Hepatocyte (in vitro differentiated cells): ENCODE results near the gene DNAH7. TPM values are rescaled to one million over a fixed set of nuclear protein-coding genes. Genes with fewer than 3 reads are reported as not detected.

Experiments used
- DNase-seq: peaks from one replicate; pipeline ENCODE4 v3.0.0-alpha.2; 2016; ENCODE audit warnings: low spot score
- H2AFZ ChIP-seq: fragments of 200-600 bp; sonication (generic); 2 replicates; pipeline ENCODE4 v1.6.0; 2016; ENCODE audit warnings: antibody characterized with exemption, mild to moderate bottlenecking
- H3K27ac ChIP-seq: fragments of 200-600 bp; sonication (generic); 2 replicates; pipeline ENCODE4 v1.5.1; 2016; ENCODE audit warnings: mild to moderate bottlenecking
- H3K27me3 ChIP-seq: fragments of 200-600 bp; sonication (generic); 2 replicates; pipeline ENCODE4 v1.6.1; 2016
- H3K36me3 ChIP-seq: fragments of 200-600 bp; sonication (generic); replicated peaks from 2 replicates; pipeline ENCODE4 v1.5.1; 2016; ENCODE audit warnings: low read depth; ENCODE audit not compliant: insufficient read depth
- H3K4me1 ChIP-seq: fragments of 200-600 bp; sonication (generic); 2 replicates; pipeline ENCODE4 v1.5.1; 2016; ENCODE audit warnings: mild to moderate bottlenecking, moderate library complexity; ENCODE audit not compliant: insufficient read depth
- H3K4me2 ChIP-seq: fragments of 200-600 bp; sonication (generic); 2 replicates; pipeline ENCODE4 v1.6.0; 2016
- H3K4me3 ChIP-seq: fragments of 200-600 bp; sonication (generic); 2 replicates; pipeline ENCODE4 v1.5.1; 2016; ENCODE audit warnings: mild to moderate bottlenecking
- H3K79me2 ChIP-seq: fragments of 200-600 bp; sonication (generic); 2 replicates; pipeline ENCODE4 v1.6.0; 2017; ENCODE audit warnings: mild to moderate bottlenecking
- H3K9me2 ChIP-seq: fragments of 200-600 bp; sonication (generic); replicated peaks from 2 replicates; pipeline ENCODE4 v1.6.0; 2017; ENCODE audit warnings: mild to moderate bottlenecking; ENCODE audit not compliant: insufficient read depth
- H3K9me3 ChIP-seq: fragments of 200-600 bp; sonication (generic); 2 replicates; pipeline ENCODE4 v1.5.1; 2016; ENCODE audit warnings: low read depth, mild to moderate bottlenecking
- H4K20me1 ChIP-seq: fragments of 200-600 bp; sonication (generic); 2 replicates; pipeline ENCODE4 v1.6.0; 2016; ENCODE audit warnings: mild to moderate bottlenecking; ENCODE audit not compliant: insufficient read depth, poor library complexity, severe bottlenecking
- CTCF ChIP-seq: fragments of 200-600 bp; sonication (generic); IDR thresholded peaks from 2 replicates; pipeline ENCODE4 v1.5.1; 2016; ENCODE audit warnings: antibody characterized with exemption, mild to moderate bottlenecking; ENCODE audit not compliant: poor library complexity
- EZH2 ChIP-seq: fragments of 200-600 bp; sonication (generic); IDR thresholded peaks from 2 replicates; pipeline ENCODE4 v1.6.1; 2016; ENCODE audit warnings: antibody characterized with exemption, mild to moderate bottlenecking, borderline replicate concordance
- EZH2phosphoT487 ChIP-seq: fragments of 200-600 bp; sonication (generic); IDR thresholded peaks from one replicate; pipeline ENCODE4 v1.6.1; 2018; ENCODE audit warnings: antibody characterized with exemption, mild to moderate bottlenecking, low read depth, moderate library complexity; ENCODE audit not compliant: unreplicated experiment, severe bottlenecking
- WGBS: methylation state at CpG from one replicate; pipeline ENCODE4 v1.1.6; 2016; ENCODE audit warnings: low lambda C conversion rate; ENCODE audit errors: missing lambda C conversion rate; 5-methylcytosine and 5-hydroxymethylcytosine counted together
- polyA plus RNA-seq: library from polyadenylated mRNA; unstranded; fragments of >200 nt; fragmentation: Nextera tagmentation; extraction: Ambion mirVana; gene quantifications from 2 replicates; pipeline ENCODE4 v1.2.1, GENCODE V29; 2016
- total RNA-seq: library from RNA; depleted of rRNA; stranded (reverse); fragments of >200 nt; gene quantifications from 2 replicates; pipeline ENCODE4 v1.2.3, GENCODE V29; 2014

Gene DNAH7
- total and polyA plus RNA-seq, 2 experiments from 2014 or later = 0.29 to 1.2 TPM

- H3K4me1 ChIP-seq = peaks cover 2% of the 10 kb centered on the region
- DNase-seq = peak; percentile 18
- H3K36me3 ChIP-seq = no peaks in the 10 kb centered on the region
- no peak overlapping the region for H3K4me2 ChIP-seq
- H3K27me3 ChIP-seq = no peaks in the 10 kb centered on the region
- 45% methylated on average over 2 of the region's 2 CpGs for WGBS
- no peak overlapping the region for H3K27ac ChIP-seq
- no peak overlapping the region for H3K4me3 ChIP-seq
- no peaks in the 10 kb centered on the region for H3K9me3 ChIP-seq
- H3K79me2 ChIP-seq = no peaks in the 10 kb centered on the region
- no peaks in the 10 kb centered on the region for H4K20me1 ChIP-seq
- no peaks in the 10 kb centered on the region for H3K9me2 ChIP-seq
- TF ChIP-seq EZH2phosphoT487 = no peak
- TF ChIP-seq CTCF = no peak
- TF ChIP-seq EZH2 = no peak
- H2AFZ ChIP-seq = no peak overlapping the region
These were observed 4.9 kb upstream of the DNAH7 start for GRCh38 chr2:196073521-196073920.

GRCh38 chr2:196067088-196067382, 1.6 kb downstream of the DNAH7 start:
- H3K9me2 ChIP-seq = no peaks in the 10 kb centered on the region
- H3K36me3 ChIP-seq = no peaks in the 10 kb centered on the region
- H3K9me3 ChIP-seq = no peaks in the 10 kb centered on the region
- no peak overlapping the region for H2AFZ ChIP-seq
- TF ChIP-seq EZH2 (no peak), EZH2phosphoT487 (no peak), CTCF (no peak)
- H3K79me2 ChIP-seq = no peaks in the 10 kb centered on the region
- no peak overlapping the region for H3K27ac ChIP-seq
- H3K4me3 ChIP-seq = no peak overlapping the region
- H3K4me1 ChIP-seq = no peaks in the 10 kb centered on the region
- DNase-seq = no peak
- no peak overlapping the region for H3K4me2 ChIP-seq
- no peaks in the 10 kb centered on the region for H4K20me1 ChIP-seq
- WGBS = 39% methylated on average over 3 of the region's 3 CpGs
- no peaks in the 10 kb centered on the region for H3K27me3 ChIP-seq

GRCh38 chr2:196066291-196067087, 2.1 kb downstream of the DNAH7 start:
- Histone ChIP-seq H3K4me1 (no peaks in the 10 kb centered on the region), H3K36me3 (no peaks in the 10 kb centered on the region), H3K79me2 (no peaks in the 10 kb centered on the region), H3K4me3 (no peak overlapping the region), H3K4me2 (no peak overlapping the region), H3K9me3 (no peaks in the 10 kb centered on the region), H4K20me1 (no peaks in the 10 kb centered on the region), H2AFZ (no peak overlapping the region), H3K9me2 (no peaks in the 10 kb centered on the region), H3K27ac (no peak overlapping the region), H3K27me3 (no peaks in the 10 kb centered on the region)
- 59% methylated on average over 3 of the region's 3 CpGs for WGBS
- TF ChIP-seq EZH2phosphoT487 = no peak
- TF ChIP-seq CTCF = peak; percentile 78
- TF ChIP-seq EZH2 = no peak
- DNase-seq = peak; percentile 38
